ENCODE data around the gene MGAT5.

MGAT5 gene

DNA sequence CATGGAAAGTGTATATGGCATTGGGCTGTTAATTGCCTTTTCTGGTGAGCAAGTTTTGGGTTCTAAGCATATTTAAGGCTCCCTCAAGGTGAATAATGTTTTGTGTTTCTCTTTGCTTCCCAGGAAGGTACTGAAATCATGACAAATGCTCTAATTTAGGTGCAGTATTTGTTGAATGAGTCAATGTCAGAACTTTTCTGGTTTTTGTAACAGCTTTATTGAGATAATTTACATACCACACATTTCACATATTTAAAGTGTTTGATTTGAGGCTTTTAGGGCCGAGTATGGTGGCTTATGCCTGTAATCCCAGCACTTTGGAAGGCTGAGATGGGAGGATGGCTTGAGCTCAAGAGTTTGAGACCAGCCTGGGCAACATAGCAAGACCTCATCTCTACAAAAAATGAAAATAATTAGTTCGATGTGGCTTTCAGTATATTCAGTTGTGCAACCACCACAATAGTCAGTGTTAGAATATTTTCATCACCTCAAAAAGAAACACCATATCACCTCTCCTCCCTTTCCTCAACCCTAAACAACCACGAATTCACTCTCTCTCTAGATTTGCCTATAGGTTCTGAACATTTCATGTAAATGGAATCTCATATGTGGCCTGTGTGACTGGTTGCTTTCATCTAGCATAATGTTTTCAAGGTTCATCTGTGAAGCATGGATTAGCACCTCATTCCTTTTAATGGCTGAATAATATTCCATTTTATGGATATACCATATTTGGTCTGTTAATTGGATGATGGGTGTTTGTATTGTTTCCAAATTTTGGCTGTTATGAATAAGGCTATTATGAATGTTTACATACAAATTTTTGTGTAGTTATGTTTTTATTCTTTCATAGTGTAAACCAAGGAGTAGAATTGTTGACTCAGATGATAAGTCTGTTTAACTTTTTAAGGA, 54.9 kb downstream of the MGAT5 start:
- DNase-seq, result no peak

DNA sequence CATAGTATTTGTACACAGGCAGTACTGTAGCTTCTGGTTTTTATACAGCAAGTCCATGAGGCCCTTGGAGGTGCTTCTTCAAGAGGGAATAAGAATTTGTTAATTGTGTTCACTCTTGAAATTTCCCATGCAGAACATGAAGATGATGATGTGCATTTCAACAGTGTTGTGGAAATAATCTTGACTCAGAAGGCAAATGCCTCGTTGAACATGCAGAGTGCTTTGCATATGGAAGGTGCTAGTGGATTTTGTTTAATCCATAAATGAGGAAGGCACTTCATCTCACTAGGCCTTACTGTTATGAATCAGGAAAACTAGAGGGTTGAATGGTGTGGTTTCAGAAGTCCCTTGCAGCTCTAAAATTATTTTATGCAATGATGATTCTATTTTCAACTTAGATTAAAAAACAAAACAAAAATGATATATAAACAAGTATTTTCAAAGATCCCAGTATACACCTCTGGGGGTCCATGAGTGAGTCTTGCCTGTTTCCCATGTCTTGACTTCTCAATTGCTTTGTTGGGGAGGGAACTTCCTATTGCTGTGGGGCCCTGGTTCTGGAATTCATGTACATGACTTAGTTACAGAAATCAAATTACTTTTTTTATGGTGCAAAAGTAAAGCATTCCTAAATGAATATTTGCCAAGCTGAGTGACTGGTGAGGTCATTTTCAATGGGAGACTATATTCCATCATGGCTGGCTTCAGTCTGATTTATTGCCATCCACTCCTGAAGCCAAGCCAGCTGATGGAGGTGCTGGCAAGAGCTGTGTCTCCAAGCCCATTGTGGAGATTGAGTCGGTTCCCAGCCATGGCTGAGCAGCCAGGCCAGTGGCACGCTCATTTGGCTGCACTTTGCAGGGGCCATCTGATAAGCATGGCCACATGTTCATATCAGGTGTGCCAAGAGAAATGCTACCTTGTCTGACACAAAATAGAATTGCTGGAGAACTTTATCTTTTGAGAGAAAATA, 56.5 kb downstream of the MGAT5 start:
- peak; percentile 82 for DNase-seq

DNA sequence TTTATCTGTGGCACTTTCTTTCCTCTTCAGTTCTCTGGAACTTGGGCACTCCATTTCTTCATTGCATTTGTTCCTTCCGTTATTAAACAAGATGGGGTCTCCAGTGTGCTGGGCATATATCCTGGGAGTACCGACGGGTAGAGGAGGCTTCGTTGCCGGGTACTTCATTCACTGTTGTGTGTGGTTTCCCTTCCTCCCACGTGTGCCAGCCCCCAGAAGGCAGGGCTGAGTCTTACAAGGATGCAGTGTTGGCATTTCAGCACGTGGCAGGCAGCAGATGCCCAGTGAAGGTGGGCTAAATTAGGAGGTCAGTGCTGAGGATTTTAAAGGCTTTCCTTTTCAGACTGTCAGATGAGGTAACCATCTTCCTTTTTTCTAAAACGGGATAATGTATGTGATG, 58.6 kb downstream of the MGAT5 start:
- DNase-seq, result no peak

DNA sequence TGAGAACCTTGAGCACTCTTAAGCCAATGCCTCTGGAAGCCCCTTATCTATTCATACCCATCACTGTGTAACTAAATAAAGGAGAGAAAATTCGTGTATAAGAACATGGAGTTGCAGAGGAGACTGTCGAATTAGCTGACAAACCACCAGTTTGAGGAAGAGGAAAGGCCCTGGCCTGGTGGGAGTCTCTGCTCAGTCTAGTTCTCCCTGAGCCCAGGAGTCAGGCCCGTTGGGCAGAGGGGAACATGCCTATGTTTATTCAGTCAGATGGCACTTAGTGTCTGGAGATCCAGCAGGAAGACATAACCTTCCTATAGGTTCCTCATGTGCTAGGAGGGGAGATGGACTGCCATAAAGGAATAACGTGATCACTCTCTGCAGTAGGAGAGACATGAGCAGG, 60.3 kb downstream of the MGAT5 start:
- DNase-seq, result no peak

DNA sequence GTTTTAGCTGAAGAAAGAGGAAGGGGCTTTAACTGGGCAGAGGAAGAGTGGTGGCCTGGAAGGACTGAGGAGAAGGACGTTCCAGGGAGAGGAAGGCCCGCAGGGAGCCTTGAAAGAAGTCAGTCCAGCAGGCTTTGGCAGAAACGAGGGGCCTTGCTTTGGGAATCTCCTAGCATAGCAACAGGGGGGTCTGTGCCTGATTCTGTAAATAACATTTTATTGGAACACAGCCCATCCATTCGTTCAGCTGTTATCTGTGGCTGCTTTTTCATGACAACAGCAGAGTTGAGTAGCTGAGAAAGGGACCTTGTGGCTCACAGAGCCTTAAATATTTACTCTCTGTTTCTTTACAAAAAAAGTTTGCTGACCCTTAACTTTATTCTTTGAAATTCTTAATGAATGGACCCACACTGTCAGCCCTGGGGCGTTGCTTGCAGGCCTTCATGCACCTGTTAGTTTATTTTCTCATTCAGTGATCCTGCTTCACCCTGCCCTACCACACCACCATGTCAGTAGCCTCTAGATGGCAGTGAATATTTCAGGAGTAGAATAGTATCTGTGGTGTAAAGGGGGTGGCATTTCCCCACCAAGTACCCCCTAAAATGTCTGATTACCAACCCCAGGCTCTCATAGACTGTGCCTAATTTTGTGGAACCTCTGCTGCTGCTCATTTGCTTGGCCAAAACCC, 61.0 kb downstream of the MGAT5 start:
- DNase-seq, result peak; percentile 33

DNA sequence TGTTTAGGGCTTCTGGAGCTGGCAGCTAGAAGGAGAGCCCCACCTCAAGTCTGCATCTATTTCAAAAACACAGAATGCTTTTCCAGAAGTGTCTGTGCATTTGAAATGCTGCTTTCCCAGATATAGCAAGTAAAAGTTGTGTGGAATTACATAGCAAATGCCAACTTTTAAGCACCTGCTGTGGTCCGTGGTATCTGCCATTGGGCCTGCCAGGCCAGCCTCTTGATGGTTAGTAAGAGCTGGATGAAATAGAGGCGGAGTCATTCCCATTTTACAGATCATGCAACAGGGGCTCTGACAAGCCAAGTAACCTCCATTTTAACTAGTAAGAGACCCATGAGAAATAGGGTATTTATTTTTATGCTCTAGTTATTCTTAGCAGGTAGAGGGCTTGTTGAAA, 61.6 kb downstream of the MGAT5 start:
- no peak for DNase-seq

DNA sequence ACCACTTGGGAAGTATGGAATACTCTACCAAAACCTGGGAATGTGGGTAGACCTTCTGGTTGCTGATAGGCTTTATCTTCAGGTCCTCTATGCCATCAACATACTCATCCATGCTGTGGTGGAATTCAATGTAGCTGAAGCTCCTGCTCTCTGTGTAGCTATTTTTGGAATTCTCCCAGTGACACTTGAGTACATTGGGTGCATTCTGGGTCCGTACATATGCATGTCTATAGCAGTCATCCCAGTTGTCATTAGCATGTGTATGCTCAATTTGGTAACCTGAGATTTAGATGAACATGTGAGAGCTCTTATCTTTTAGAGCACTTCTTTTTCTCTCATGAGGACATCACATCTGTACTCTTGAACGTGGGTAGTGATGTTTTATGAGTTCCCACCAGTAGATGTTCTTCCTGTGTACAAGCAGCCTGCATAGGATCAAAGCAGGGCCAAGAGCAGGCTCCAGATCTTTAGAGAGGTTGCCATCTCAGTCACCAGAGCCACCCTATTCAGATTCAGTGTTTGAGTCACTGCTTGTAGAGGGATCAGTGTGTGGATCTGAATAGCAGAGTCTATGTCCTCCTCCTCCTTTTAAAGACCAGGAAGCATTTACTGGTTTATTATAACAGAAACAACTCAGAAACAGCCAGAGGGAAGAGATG, 65.9 kb downstream of the MGAT5 start:
- DNase-seq, result no peak

DNA sequence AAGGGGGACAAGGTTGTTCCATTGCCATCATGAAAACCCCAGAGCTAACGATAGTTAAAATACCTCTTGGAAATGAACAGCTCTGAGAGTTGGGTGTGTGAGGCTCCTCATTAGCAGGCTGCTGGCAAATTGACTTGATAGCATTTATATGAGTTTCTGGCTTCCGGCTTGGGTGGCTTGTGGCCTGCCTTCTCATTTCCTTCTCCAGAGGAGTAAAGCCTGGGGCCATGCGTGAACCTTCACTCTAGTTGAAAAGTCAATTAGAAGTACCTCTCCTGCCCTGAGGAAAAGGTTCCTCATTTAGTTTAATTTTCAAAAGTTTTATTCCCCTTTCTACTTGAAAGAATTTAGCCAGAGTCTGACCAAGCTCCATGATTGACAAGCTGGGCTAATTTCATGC, 67.1 kb downstream of the MGAT5 start:
- no peak for DNase-seq

DNA sequence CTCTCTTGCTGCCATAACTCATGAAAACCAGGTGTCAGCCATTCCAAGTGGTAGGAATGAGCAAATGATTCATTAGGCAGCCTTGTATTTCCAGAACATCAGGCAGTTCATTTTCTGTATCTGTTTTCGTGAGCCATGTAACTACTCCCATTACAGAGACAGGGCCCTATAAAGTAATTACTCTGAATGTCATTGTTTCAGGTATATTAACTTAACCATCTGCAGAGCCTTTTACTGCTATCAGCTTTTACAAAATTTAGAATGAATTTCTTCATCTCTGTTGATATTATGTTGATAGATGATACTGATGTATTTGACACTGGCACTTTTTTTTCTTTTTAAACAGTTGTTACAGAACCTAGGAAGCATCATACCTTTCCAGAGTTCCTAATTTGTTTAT, 69.9 kb downstream of the MGAT5 start:
- DNase-seq, result no peak

DNA sequence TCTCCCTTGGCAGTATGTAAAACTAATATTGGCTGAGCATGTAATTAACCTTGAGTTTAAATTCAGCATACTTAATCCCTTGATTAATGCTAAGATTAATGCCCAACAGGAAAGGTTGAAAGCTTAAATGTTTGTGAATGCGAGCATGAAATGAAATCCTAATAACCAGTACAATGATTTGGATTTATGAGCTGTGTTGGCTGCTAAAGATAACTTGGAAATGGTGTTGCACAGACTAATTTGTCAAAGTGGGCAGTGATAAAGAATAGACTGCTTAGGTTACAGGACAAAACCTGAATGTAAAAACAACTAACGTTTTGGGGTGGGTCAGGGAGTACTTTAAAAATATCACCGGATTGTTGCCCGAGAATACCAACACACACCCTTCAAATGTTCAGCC, 70.6 kb downstream of the MGAT5 start:
- no peak for DNase-seq

DNA sequence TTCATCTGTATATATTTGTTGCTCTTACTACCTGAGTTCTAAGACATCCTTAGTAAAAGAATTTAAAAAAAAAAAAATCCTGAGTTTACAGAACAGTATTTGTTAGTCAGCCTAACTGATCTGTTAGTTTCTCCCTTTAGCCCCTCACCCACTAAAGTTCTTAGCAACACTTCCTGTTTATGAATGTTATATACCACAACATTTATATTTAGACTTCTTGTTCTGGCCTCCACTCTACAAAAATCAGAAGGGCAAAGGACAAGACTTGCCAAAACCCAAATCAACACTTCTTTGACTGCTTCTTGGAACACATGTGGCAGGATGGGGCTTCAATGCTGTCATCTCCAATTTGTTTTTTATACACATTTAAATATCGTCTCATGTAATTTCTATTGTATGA, 71.1 kb downstream of the MGAT5 start:
- no peak for DNase-seq

DNA sequence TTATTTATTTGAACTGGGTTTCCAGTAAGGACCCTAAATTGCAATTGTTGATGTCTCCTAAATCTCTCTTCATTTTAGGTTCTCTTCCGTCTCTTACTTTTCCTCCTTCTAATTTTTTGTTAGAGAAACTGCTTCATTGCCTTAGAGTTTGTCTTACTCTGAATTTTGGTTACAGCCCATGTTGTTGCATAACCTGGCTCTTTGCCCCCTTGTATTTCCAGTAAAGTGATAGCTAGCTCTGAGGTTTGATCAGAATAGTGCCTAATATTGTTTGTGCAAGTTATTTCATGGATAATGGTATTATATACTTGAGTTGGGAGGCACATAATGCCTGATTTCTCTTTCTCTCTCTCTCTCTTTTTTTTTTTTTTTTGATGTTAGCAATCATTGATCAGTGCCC, 71.8 kb downstream of the MGAT5 start:
- DNase-seq, result no peak

DNA sequence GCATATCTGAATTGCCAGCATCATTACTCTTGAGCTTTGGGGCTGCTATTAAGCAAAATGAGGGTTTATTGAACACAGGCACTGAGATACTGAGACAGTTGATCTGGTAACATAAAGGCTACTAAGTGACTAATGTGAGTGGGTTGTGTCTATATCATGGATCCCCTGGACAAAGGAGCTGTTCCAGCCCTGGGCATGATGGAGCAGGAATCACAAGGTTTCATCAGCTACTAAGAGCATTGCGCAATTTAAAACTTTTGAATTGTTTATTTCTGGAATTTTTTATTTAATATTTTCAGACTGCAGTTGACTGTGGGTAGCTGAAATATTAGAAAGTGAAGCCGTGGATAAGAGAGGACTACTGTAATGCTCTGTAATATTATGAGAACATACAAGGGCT, 73.5 kb downstream of the MGAT5 start:
- no peak for DNase-seq

DNA sequence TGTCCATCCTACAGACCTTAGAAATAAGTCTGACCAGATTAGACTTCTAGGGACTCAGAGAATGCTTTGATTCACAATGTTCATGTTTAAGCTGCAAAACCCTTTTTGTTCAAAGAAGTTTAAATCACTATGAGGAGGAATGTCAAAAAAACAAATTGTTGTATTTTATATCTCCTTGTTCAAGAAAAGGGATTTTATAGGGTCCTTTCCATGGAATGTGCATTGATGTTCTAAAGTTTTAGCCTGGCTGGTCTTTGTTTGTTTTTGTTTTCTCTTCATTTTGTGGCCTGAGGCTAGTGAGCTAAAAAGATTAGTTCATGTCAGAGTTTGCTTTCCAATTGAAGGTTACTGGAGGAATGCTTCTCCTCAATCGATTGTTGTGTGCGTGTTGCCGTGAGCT, 77.2 kb downstream of the MGAT5 start:
- DNase-seq, result no peak

DNA sequence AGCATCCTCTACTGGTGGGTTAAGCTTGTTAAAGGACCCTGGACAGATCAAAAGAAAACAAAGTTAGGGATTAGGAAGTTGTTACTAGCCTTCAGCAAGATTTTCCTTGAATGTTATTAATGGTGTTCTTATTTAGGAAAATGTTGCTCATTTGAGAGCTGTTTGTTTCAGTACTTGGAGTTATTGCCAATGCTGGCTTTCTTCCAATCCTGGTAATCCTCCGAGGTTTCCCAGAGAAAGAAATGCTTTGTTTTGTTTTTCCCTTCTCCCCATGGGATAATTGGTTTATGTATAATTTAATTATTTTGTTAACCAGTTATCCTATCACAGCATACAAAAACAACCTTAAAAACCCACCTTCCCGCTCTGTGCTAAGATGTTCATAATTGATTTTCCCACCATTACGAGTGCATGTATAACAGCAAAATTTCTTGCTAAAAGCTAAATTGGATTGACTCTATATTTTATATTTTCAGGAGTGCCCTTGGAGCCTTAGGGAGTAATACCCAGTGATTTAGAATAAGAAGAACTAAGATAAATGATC, 79.8 kb downstream of the MGAT5 start:
- peak; percentile 15 for DNase-seq

DNA sequence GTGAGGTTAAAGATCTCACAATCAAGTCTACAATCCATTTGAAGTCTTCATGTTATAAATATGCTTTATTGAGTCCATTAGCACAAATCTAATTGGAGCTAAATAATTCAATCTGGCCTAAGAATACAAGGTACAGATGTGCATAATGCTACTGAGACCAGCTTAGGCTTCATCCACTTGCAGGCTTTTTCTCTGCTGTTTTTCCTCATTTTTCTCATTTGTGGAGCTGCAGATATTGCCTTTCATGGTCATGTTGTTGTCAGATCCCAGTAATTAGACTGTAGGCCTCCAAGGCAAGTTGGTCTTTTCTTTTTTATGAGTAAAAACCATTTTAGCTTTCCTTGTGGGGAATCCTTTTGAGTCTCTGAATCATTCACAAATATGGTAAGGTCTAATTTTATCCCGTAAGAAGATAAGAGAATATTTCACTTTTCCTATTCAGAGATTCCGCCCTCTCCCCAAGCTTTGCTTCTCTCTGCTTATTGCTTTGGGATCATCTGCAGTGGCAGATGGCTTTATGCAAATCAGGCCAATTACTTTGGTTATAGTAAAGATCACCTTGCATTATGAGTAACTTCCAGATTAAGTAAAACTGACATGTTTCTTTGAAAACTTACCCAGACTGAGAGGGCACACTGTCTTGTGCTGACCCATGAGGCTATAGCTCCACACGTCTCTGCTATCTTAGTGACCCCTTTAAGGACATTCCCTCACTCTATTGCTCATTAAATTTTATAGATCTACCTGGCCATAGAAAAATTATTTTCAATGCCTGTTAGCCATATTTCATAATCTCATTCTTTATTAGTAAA, 80.9 kb downstream of the MGAT5 start:
- DNase-seq, result no peak

DNA sequence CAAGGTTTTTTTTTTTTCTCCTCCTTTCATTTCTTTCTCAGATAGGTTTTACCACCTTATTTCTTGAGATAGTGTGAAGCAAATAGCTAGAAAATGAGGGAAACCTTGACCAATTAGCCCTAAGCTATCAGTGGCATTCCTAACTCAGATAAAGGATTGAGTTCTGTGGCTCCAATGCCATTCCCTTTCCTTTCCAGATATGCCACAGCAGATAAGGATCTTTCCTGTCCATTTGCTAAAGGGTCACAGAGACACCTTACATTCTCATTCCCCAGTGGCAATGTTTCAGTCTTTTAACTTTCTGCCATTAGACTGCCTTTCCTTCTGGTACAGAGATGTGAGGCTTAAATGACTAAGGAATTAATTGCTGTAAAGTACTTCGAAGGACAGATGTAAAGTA, 81.7 kb downstream of the MGAT5 start:
- no peak for DNase-seq

DNA sequence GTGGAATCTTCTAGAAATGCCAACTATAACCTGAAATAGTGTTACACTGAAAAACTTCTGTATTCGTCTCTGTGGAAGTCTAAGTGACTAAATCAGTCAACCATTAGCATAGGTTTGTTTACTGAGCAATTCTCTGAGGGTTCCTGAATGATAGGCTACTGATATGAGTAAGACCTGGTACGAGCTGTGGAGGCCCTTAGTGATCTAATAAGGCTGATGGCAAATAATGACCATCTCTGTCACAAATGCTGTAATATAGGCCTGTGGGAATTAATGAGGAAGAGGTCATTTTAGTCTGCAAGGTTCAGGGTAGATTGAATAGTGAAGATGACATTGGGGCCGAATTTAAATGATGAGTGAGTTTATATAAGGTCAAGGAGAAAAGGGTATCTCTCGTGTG, 82.5 kb downstream of the MGAT5 start:
- no peak for DNase-seq

DNA sequence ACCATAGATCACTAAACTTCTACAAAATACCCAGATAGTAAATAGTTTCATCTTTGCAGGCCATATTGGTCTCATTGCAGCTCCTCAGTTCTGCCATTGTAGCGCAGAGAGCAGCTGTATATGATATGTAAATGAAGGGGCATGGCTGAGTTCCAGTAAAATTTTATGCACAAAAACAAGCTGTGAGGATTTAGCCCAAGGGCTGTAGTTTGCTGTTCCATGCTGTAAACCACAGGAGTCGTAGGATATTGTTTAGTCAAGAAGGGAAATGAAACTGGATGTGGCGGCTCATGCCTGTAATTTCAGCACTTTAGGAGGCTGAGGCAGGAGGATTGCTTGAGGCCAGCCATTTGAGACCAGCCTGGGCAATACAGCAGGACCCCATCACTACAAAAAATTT, 83.0 kb downstream of the MGAT5 start:
- DNase-seq, result no peak

DNA sequence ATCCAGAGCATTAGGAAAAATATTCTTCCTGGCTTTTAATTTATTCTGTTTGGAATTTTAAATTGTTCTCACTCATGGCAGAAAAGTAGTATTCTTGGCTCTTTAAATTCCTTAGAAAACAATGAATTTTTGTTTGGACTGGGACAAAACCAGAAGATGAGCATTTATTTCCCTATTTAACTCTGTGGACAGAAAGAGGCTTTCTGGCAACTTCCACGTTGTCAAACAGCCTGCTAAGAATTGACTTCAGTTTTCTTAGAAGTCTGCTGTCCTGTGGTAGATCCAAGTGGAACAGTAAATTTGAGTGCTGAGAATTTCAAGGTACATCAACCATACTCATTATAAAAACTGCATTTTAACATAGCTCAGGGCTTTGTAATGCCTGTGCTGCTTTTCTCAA, 83.8 kb downstream of the MGAT5 start:
- no peak for DNase-seq

DNA sequence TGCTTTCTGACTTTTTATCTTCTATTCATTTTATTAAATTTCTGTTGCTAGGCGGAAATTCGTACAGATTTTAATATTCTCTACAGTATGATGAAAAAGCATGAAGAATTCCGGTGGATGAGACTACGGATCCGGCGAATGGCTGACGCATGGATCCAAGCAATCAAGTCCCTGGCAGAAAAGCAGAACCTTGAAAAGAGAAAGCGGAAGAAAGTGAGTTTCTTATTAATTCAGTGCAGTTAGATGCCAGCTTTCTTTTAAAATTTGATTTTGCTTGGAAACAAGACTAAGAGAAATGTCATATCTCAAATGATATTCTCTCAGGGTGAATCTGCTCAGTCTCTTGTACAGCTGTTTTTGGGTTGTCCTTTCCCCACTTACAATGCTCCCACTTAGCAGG, 84.3 kb downstream of the MGAT5 start:
- DNase-seq, result no peak

DNA sequence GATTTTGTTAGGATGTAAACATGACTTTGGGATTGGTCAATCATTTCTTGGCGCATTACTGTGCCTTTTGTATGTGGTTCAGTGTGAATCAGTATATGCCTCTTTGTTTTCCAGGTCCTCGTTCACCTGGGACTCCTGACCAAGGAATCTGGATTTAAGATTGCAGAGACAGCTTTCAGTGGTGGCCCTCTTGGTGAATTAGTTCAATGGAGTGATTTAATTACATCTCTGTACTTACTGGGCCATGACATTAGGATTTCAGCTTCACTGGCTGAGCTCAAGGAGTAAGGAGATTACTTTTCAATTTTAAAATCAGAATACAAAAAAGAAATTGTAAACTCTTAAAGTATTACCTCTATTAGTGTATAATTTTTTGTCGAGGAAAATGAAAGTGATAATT, 87.6 kb downstream of the MGAT5 start:
- DNase-seq, result no peak

Data from NCI-H446 treated with DMSO at 0.1 percent for 48 hours (cell line).